ENCODE measurements around the gene APBB1IP.
"Not testable (repeated sequence)": the region's sequence is repeated elsewhere in the genome, so short reads cannot be mapped to it uniquely, and the experiment has no call there.

Gene APBB1IP

GRCh38 chr10:26491276-26491675 lies 53.1 kb downstream of the APBB1IP start:
- POLR2A ChIA-PET, result no interaction called here
- DNase-seq (ENCODE audit: extremely low spot score), result no peak
- CTCF ChIA-PET, result no interaction called here
- TF ChIP-seq ELF4 (IDR thresholded peaks at IDR 0.05) (no peak), FOXK2 (IDR thresholded peaks at IDR 0.05) (no peak), BHLHE40 (IDR thresholded peaks at IDR 0.05; ENCODE audit: borderline replicate concordance) (no peak), HDGF (IDR thresholded peaks at IDR 0.05; ENCODE audit: borderline replicate concordance) (no peak), PKNOX1 (IDR thresholded peaks at IDR 0.05) (no peak), L3MBTL2 (conservative IDR thresholded peaks at IDR 0.05) (no peak), SUZ12 (IDR thresholded peaks at IDR 0.05) (no peak), FOXM1 (IDR thresholded peaks at IDR 0.05; ENCODE audit: borderline replicate concordance) (no peak), ARNT (IDR thresholded peaks at IDR 0.05) (no peak), LEF1 (IDR thresholded peaks at IDR 0.05; ENCODE audit: borderline replicate concordance) (no peak), TARDBP (IDR thresholded peaks at IDR 0.05) (no peak), NFRKB (IDR thresholded peaks at IDR 0.05) (no peak), FOXA1 (IDR thresholded peaks at IDR 0.05) (no peak), CTBP1 (IDR thresholded peaks at IDR 0.05; ENCODE audit: borderline replicate concordance) (no peak), SP1 (IDR thresholded peaks at IDR 0.05) (no peak), ZNF384 (IDR thresholded peaks at IDR 0.05) (no peak)

- ChIA-PET POLR2A (no interaction called here), CTCF (no interaction called here)
- TF ChIP-seq LEF1 (IDR thresholded peaks at IDR 0.05; ENCODE audit: borderline replicate concordance) (no peak), ELF4 (IDR thresholded peaks at IDR 0.05) (no peak), CTBP1 (IDR thresholded peaks at IDR 0.05; ENCODE audit: borderline replicate concordance) (no peak), ZNF384 (IDR thresholded peaks at IDR 0.05) (no peak), TARDBP (IDR thresholded peaks at IDR 0.05) (no peak), FOXA1 (IDR thresholded peaks at IDR 0.05) (no peak), SP1 (IDR thresholded peaks at IDR 0.05) (no peak), ARNT (IDR thresholded peaks at IDR 0.05) (no peak), FOXK2 (IDR thresholded peaks at IDR 0.05) (no peak)
- DNase-seq (ENCODE audit: extremely low spot score), result no peak
These were observed 53.8 kb downstream of the APBB1IP start for GRCh38 chr10:26491934-26492333.

- CTCF ChIA-PET; DNase-seq (ENCODE audit: extremely low spot score); POLR2A ChIA-PET: not testable (repeated sequence)
These were observed 54.6 kb downstream of the APBB1IP start for GRCh38 chr10:26492725-26493124.

- CTCF ChIA-PET, result no interaction called here
- DNase-seq (ENCODE audit: extremely low spot score), result no peak
- TF ChIP-seq ELF4 (IDR thresholded peaks at IDR 0.05), result no peak
- TF ChIP-seq CTBP1 (IDR thresholded peaks at IDR 0.05; ENCODE audit: borderline replicate concordance), result no peak
- TF ChIP-seq SP1 (IDR thresholded peaks at IDR 0.05), result no peak
- TF ChIP-seq SUZ12 (IDR thresholded peaks at IDR 0.05), result no peak
- no peak for TF ChIP-seq LEF1 (IDR thresholded peaks at IDR 0.05; ENCODE audit: borderline replicate concordance)
- no peak for TF ChIP-seq ARNT (IDR thresholded peaks at IDR 0.05)
- no peak for TF ChIP-seq FOXK2 (IDR thresholded peaks at IDR 0.05)
- TF ChIP-seq TARDBP (IDR thresholded peaks at IDR 0.05), result no peak
- TF ChIP-seq PKNOX1 (IDR thresholded peaks at IDR 0.05), result no peak
- TF ChIP-seq BHLHE40 (IDR thresholded peaks at IDR 0.05; ENCODE audit: borderline replicate concordance), result no peak
- TF ChIP-seq FOXA1 (IDR thresholded peaks at IDR 0.05), result no peak
- no peak for TF ChIP-seq FOXM1 (IDR thresholded peaks at IDR 0.05; ENCODE audit: borderline replicate concordance)
- TF ChIP-seq NFRKB (IDR thresholded peaks at IDR 0.05), result no peak
- no peak for TF ChIP-seq L3MBTL2 (conservative IDR thresholded peaks at IDR 0.05)
- TF ChIP-seq ZNF384 (IDR thresholded peaks at IDR 0.05), result no peak
- TF ChIP-seq HDGF (IDR thresholded peaks at IDR 0.05; ENCODE audit: borderline replicate concordance), result no peak
- POLR2A ChIA-PET, result no interaction called here
These were observed 55.9 kb downstream of the APBB1IP start for GRCh38 chr10:26494018-26494417.

- TF ChIP-seq FOXM1 (IDR thresholded peaks at IDR 0.05; ENCODE audit: borderline replicate concordance) (no peak), PKNOX1 (IDR thresholded peaks at IDR 0.05) (no peak), LEF1 (IDR thresholded peaks at IDR 0.05; ENCODE audit: borderline replicate concordance) (no peak), ARNT (IDR thresholded peaks at IDR 0.05) (no peak), BHLHE40 (IDR thresholded peaks at IDR 0.05; ENCODE audit: borderline replicate concordance) (no peak), CTBP1 (IDR thresholded peaks at IDR 0.05; ENCODE audit: borderline replicate concordance) (no peak), SUZ12 (IDR thresholded peaks at IDR 0.05) (no peak), ELF4 (IDR thresholded peaks at IDR 0.05) (no peak), FOXK2 (IDR thresholded peaks at IDR 0.05) (no peak), L3MBTL2 (conservative IDR thresholded peaks at IDR 0.05) (no peak), SP1 (IDR thresholded peaks at IDR 0.05) (no peak), ZNF384 (IDR thresholded peaks at IDR 0.05) (no peak), NFRKB (IDR thresholded peaks at IDR 0.05) (no peak), HDGF (IDR thresholded peaks at IDR 0.05; ENCODE audit: borderline replicate concordance) (no peak), FOXA1 (IDR thresholded peaks at IDR 0.05) (no peak), TARDBP (IDR thresholded peaks at IDR 0.05) (no peak)
- no peak for DNase-seq (ENCODE audit: extremely low spot score)
- ChIA-PET CTCF (interaction anchor here (0.6 kb wide), 2 partner anchors 327 to 362 kb away, joined by 3 to 5 read pairs; no protein-coding TSS in a partner anchor), POLR2A (no interaction called here)
These were observed 61.3 kb downstream of the APBB1IP start for GRCh38 chr10:26499426-26499825.

GRCh38 chr10:26502986-26503385 lies 64.8 kb downstream of the APBB1IP start:
- no peak for DNase-seq (ENCODE audit: extremely low spot score)
- TF ChIP-seq L3MBTL2 (conservative IDR thresholded peaks at IDR 0.05) (no peak), PKNOX1 (IDR thresholded peaks at IDR 0.05) (no peak), TARDBP (IDR thresholded peaks at IDR 0.05) (no peak), CTBP1 (IDR thresholded peaks at IDR 0.05; ENCODE audit: borderline replicate concordance) (no peak), ARNT (IDR thresholded peaks at IDR 0.05) (no peak), ZNF384 (IDR thresholded peaks at IDR 0.05) (no peak), LEF1 (IDR thresholded peaks at IDR 0.05; ENCODE audit: borderline replicate concordance) (no peak)
- POLR2A ChIA-PET, result interaction anchor here (0.9 kb wide), 1 partner anchor 13 kb away, joined by 3 read pairs; no protein-coding TSS in a partner anchor
- CTCF ChIA-PET, result interaction anchor here (1.2 kb wide), 1 partner anchor 53 kb away, joined by 3 read pairs; no protein-coding TSS in a partner anchor
